HG03342 (cell line): ENCODE measurements around the gene ALK.

Experiments used
- ATAC-seq: cut with Tn5 transposase; IDR thresholded peaks from one replicate; pipeline ENCODE4 v1.9.1; 2021; ENCODE audit warnings: mild to moderate bottlenecking, moderate library complexity; ENCODE audit not compliant: unreplicated experiment

Gene ALK

GRCh38 chr2:29336341-29337241 is 584.8 kb downstream of the ALK start:
- no peak for ATAC-seq

- ATAC-seq, result no peak
Measured at GRCh38 chr2:29335396-29335795, 586.0 kb downstream of the ALK start.

GRCh38 chr2:29334706-29335105 is 586.7 kb downstream of the ALK start:
- ATAC-seq, result no peak

GRCh38 chr2:29332540-29332939 is 588.8 kb downstream of the ALK start:
- no peak for ATAC-seq

GRCh38 chr2:29329899-29330298 is 591.5 kb downstream of the ALK start:
- ATAC-seq, result no peak

GRCh38 chr2:29326926-29327325 is 594.5 kb downstream of the ALK start:
- ATAC-seq, result no peak

- ATAC-seq, result no peak
Measured at GRCh38 chr2:29325544-29325943, 595.8 kb downstream of the ALK start.

GRCh38 chr2:29323961-29324360 is 597.4 kb downstream of the ALK start:
- no peak for ATAC-seq

- no peak for ATAC-seq
Measured at GRCh38 chr2:29323301-29323700, 598.1 kb downstream of the ALK start.

- no peak for ATAC-seq
Measured at GRCh38 chr2:29322011-29322410, 599.4 kb downstream of the ALK start.

- ATAC-seq, result no peak
Measured at GRCh38 chr2:29317801-29318485, 603.4 kb downstream of the ALK start.

- ATAC-seq, result peak; percentile 49
Measured at GRCh38 chr2:29317077-29317517, 604.3 kb downstream of the ALK start.

- peak; percentile 73 for ATAC-seq
Measured at GRCh38 chr2:29314816-29315571, 606.4 kb downstream of the ALK start.

GRCh38 chr2:29311458-29311857 is 609.9 kb downstream of the ALK start:
- no peak for ATAC-seq

- ATAC-seq, result no peak
Measured at GRCh38 chr2:29310650-29311348, 610.6 kb downstream of the ALK start.

- no peak for ATAC-seq
Measured at GRCh38 chr2:29309090-29310029, 612.0 kb downstream of the ALK start.

- no peak for ATAC-seq
Measured at GRCh38 chr2:29308366-29308765, 613.0 kb downstream of the ALK start.

GRCh38 chr2:29307519-29307918 is 613.9 kb downstream of the ALK start:
- no peak for ATAC-seq

GRCh38 chr2:29305762-29306161 is 615.6 kb downstream of the ALK start:
- ATAC-seq, result no peak
